GM19395 (cell line): Measurements from ENCODE around the gene RNU6-1.

Experiments
- ATAC-seq: cut with Tn5 transposase; IDR thresholded peaks from one replicate; pipeline ENCODE4 v1.9.1; 2021; ENCODE audit warnings: mild to moderate bottlenecking, moderate library complexity; ENCODE audit not compliant: unreplicated experiment

The RNU6-1 gene

GRCh38 chr15:67839929-67840748 lies at the start of gene RNU6-1:
Gene RNU6-1, minus strand, starts transcription at chr15:67840045.
- peak; percentile 83 for ATAC-seq

GRCh38 chr15:67887776-67888175 lies 47.9 kb upstream of the RNU6-1 start:
- no peak for ATAC-seq

- no peak for ATAC-seq
Measured at GRCh38 chr15:67885861-67886260, 46.0 kb upstream of the RNU6-1 start.

GRCh38 chr15:67885175-67885523 lies 45.3 kb upstream of the RNU6-1 start:
- ATAC-seq: no peak

GRCh38 chr15:67884514-67885174 lies 44.8 kb upstream of the RNU6-1 start:
- ATAC-seq: no peak

- ATAC-seq: no peak
Measured at GRCh38 chr15:67884009-67884408, 44.2 kb upstream of the RNU6-1 start.

GRCh38 chr15:67883234-67883773 lies 43.5 kb upstream of the RNU6-1 start:
- ATAC-seq: no peak

GRCh38 chr15:67882487-67883233 lies 42.8 kb upstream of the RNU6-1 start:
- ATAC-seq: no peak

- ATAC-seq: no peak
Measured at GRCh38 chr15:67880651-67881182, 40.9 kb upstream of the RNU6-1 start.

- no peak for ATAC-seq
Measured at GRCh38 chr15:67879440-67880129, 39.7 kb upstream of the RNU6-1 start.

- no peak for ATAC-seq
Measured at GRCh38 chr15:67878712-67879206, 38.9 kb upstream of the RNU6-1 start.

- no peak for ATAC-seq
Measured at GRCh38 chr15:67873777-67874176, 33.9 kb upstream of the RNU6-1 start.

GRCh38 chr15:67870868-67871408 lies 31.1 kb upstream of the RNU6-1 start:
- no peak for ATAC-seq

- no peak for ATAC-seq
Measured at GRCh38 chr15:67869701-67870100, 29.9 kb upstream of the RNU6-1 start.

GRCh38 chr15:67865766-67866165 lies 25.9 kb upstream of the RNU6-1 start:
- no peak for ATAC-seq

GRCh38 chr15:67865331-67865730 lies 25.5 kb upstream of the RNU6-1 start:
- no peak for ATAC-seq

GRCh38 chr15:67863442-67863987 lies 23.7 kb upstream of the RNU6-1 start:
- ATAC-seq: peak; percentile 82

- peak; percentile 39 for ATAC-seq
Measured at GRCh38 chr15:67862750-67863441, 23.1 kb upstream of the RNU6-1 start.

- no peak for ATAC-seq
Measured at GRCh38 chr15:67861983-67862382, 22.1 kb upstream of the RNU6-1 start.
